Stimulated activated CD8-positive, alpha-beta memory T cell treated with anti-CD3 and anti-CD28 coated beads, Interleukin-15, amount 100 ng/mL, for 48 hours (primary cell): ENCODE results near the gene LYSMD3.

Experiments
- DNase-seq, 2 donors: peaks; one replicate each; pipeline ENCODE4 v3.0.0-alpha.2; 2020; ENCODE audit warnings: low read depth in 2 of 2

LYSMD3 gene

DNA sequence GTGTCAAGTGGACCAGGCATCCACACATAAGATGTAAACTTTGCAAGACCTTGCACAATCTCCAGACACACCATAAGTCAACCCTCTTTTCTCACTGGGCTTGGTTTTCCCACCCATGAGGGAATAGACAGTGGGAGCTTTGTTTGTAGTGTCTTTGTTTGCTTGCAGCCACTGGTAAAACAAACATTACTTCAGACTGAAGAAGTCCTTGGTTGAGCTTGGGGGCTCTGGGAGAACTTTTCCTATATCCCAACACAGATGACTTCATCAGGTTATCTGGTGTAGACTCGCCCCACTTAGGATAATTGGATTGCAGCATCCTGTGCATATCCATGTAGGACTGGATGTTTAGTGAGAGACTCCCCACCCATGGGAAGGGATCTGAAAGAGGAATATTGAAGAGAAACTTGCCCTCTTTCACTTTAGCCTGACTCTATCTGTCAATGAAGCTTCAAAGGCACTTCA is 17.7 kb upstream of the LYSMD3 start:
- no peak for DNase-seq

- DNase-seq, result no peak
These were observed 16.9 kb upstream of the LYSMD3 start for GRCh38 chr5:90546216-90546837.

GRCh38 chr5:90545511-90545910 is 16.1 kb upstream of the LYSMD3 start:
- DNase-seq, result no peak

GRCh38 chr5:90542827-90543519 is 13.6 kb upstream of the LYSMD3 start:
- DNase-seq, result no peak

- DNase-seq, result no peak
These were observed 5.5 kb upstream of the LYSMD3 start for GRCh38 chr5:90534922-90535321.

- no peak for DNase-seq
These were observed 4.4 kb upstream of the LYSMD3 start for GRCh38 chr5:90533794-90534193.

DNA sequence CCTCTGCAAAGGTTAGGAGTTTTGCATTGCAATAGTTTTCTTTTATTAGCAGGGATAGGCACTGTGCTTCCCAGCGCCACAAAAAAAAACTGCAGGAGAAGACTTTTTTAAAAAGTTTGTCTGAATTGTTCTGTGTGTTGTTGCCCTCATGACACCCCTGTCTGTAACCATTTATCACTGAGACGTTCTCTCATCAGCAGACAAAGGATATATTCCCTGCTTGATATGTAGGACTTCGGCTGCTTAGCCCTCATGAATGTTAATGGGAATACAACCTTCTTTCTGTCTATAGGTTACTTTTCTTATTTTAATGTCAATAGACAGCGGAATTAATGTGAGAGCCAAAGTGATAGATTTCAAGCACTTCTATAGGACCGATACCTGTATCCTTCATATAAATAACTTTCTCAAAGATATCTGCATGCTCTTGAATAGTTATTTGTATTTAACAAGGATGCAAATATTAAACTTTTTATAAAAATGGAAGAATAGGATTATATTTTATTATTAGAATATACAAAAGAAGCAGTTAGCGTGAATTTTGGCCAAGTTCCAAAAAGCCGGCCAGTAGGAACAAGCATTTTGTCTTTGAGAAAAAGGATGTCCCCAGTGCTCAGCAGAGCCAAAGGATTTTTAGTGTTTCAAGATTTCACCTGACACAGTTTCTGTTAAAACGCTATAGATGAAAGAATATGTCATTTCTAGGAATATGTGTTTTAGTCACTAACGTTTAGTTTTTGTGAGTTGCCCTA is 1.5 kb upstream of the LYSMD3 start:
- no peak for DNase-seq

- peak; percentile 36 to 37 for DNase-seq
These were observed 724 bp upstream of the LYSMD3 start for GRCh38 chr5:90529939-90530677.

- DNase-seq, result no peak
These were observed 687 bp downstream of the LYSMD3 start for GRCh38 chr5:90528601-90529193.

- no peak for DNase-seq
These were observed 10.3 kb downstream of the LYSMD3 start for GRCh38 chr5:90519081-90519480.

GRCh38 chr5:90518661-90519060 is 10.7 kb downstream of the LYSMD3 start:
- no peak for DNase-seq

DNA sequence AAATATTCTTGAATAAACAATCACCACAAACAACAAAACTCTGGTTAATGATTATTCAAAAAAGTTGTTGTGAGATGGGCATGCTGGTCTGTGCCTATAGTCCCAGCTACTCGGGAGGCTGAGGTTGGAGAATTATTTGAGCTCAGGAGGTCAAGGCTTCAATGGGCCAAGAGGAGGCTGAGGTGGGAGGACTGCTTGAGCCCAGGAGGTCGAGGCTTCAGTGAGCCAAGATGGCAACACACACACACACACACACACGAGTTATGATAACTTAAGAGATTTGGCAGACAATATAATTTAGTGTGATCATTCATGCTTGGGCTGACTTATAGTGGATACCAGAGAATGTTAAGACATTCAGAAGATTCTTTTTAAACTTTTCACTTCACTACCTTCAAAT is 14.9 kb downstream of the LYSMD3 start:
- DNase-seq, result no peak

GRCh38 chr5:90510438-90510837 is 18.9 kb downstream of the LYSMD3 start:
- DNase-seq, result no peak

DNA sequence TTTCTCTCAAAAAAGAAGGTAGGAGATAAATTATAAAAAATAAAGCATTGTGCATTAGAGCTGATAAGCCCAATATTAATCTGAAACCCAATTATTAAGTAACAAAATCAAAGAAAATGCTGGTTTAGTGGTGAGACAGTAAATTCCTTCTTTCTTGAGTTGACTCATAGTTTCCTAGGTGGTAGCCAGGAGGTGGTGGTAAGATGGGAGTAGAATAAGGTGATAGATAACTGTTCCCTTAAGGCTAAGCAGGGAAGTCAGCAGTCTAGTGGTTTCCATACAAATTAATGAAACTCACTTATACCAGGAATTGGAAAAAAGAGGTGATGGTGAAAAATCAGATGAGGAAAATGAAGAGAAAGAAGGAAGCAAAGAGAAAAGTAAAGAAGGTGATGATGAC is 23.2 kb downstream of the LYSMD3 start:
- no peak for DNase-seq

DNA sequence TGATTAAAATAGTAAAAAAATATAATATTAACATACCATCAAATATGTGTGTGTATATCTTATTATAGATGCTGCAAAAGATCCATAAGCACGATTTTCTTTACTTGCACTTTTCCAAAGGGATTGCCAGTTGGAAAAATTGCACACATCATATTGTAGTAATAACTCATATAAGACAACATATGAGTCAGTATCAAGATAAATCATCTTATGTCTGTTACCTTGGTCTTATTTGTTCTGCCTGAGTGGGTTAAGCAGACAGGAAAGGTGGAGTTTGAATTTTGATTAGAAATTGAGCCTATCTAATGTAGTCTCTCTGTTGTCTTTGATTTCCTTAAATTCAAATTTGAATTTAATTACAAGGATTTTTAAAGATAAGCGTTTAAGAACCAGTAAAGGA is 24.6 kb downstream of the LYSMD3 start:
- DNase-seq, result no peak

GRCh38 chr5:90503596-90503995 is 25.8 kb downstream of the LYSMD3 start:
- no peak for DNase-seq

GRCh38 chr5:90495146-90495545 is 34.2 kb downstream of the LYSMD3 start:
- no peak for DNase-seq

DNA sequence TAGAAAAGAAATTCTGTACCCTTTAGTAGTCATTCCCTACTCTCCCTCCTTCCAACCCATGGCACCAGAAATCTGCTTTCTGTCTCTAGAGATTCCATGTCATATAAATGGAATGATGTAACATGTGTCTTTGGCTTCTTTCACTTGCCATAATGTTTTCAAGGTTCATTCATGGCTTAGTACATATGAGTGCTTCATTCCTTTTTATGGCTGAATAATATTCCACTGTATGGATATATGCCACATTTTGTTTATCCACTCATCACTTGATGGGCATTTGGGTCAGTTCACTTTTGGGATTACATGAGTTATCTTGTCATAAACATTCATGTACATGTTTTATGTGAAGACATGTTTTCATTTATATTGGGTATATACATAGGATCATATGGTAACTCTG is 35.3 kb downstream of the LYSMD3 start:
- no peak for DNase-seq

DNA sequence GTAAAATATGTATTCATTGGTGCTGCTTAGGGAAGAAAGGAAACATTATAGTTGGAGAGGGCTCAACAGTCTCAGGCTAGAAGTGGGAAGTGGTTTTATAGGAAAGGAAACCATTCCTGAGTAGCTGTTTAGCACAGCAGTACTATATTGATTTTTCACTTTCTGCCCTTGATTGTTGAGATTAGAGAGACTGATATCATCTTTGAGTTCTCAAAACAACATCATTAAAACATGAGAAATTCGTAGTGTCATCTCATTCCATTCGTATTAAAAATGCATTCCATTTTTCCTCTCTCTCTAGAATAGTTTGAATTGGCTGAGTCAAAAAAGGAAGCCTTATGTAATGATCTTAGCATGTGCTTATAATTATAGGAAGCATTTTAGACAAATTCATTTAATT is 40.6 kb downstream of the LYSMD3 start:
- no peak for DNase-seq

GRCh38 chr5:90484540-90484939 is 44.8 kb downstream of the LYSMD3 start:
- no peak for DNase-seq

DNA sequence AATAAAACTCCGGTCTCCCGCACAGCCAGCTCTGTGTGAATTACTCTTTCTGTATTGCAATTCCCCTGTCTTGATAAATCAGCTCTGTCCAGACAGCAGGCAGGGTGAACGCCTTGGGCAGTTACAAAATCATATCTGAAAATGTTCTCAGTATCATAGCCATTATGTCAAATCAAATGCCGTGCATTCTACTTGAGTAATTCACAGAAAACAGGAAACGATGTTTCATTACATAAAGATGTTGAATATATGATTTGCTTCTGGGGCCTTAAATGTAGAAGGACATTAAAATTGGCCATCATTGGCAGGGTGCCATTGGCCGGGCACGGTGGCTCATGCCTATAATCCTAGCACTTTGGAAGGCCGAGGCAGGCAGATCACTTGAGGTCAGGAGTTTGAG is 46.2 kb downstream of the LYSMD3 start:
- no peak for DNase-seq

DNA sequence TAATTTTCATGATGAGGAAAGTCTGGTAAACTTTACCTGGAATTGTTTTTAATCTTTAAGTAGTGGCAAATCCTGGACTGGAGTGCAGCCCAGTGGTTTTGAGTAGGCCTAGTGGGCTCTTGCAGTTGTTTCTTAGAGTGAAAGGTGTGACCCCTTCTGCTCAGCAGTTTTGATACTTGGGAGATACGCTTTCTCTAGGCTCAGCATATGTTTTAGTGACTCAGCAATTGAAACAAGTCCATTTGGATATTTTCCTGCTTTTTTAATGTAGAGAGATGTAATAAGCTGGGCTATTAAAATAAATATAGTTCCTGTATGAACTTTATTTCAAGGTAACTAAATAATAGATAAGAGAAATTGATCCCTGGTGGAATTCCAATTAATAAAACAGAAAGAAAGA is 48.7 kb downstream of the LYSMD3 start:
- no peak for DNase-seq
